GM12801 (cell line): Measurements from ENCODE around the gene TBATA.

Source experiments
- CTCF ChIP-seq: IDR thresholded peaks from one replicate; pipeline ENCODE4 v1.5.1; 2011; ENCODE audit warnings: control low read depth; ENCODE audit not compliant: insufficient read length; ENCODE audit errors: extremely low read depth

TBATA gene

GRCh38 chr10:70777063-70777875 lies 7.9 kb downstream of the TBATA start:
- TF ChIP-seq CTCF: no peak

- no peak for TF ChIP-seq CTCF
Observed at GRCh38 chr10:70776455-70777005, 8.6 kb downstream of the TBATA start.

- TF ChIP-seq CTCF: no peak
Observed at GRCh38 chr10:70775679-70776454, 9.3 kb downstream of the TBATA start.

- no peak for TF ChIP-seq CTCF
Observed at GRCh38 chr10:70774810-70775678, 10.1 kb downstream of the TBATA start.

- TF ChIP-seq CTCF: no peak
Observed at GRCh38 chr10:70773965-70774809, 11.0 kb downstream of the TBATA start.

- TF ChIP-seq CTCF: no peak
Observed at GRCh38 chr10:70773461-70773860, 11.7 kb downstream of the TBATA start.
